Neuronal stem cell (in vitro differentiated cells): ENCODE data around the gene MRGPRG.

ENCODE experiments used
- DNase-seq: peaks from one replicate; pipeline ENCODE4 v3.0.0-alpha.2; 2013; ENCODE audit warnings: low spot score
- H2AFZ ChIP-seq: one replicate; pipeline ENCODE4 v1.6.1; 2013; ENCODE audit warnings: mild to moderate bottlenecking, low read length, inconsistent platforms
- H2AK5ac ChIP-seq: 2 replicates; pipeline ENCODE4 v1.6.1; 2013; ENCODE audit warnings: low read depth, mild to moderate bottlenecking, inconsistent platforms, low read length, moderate library complexity, mixed read lengths
- H2BK120ac ChIP-seq: 2 replicates; pipeline ENCODE4 v1.6.1; 2013; ENCODE audit warnings: low read depth, mild to moderate bottlenecking, inconsistent platforms, low read length, moderate library complexity, mixed read lengths
- H2BK12ac ChIP-seq: one replicate; pipeline ENCODE4 v1.6.1; 2013; ENCODE audit warnings: low read length, inconsistent platforms
- H2BK15ac ChIP-seq: 2 replicates; pipeline ENCODE4 v1.6.1; 2013; ENCODE audit warnings: mild to moderate bottlenecking, low read length, inconsistent platforms, mixed read lengths
- H2BK5ac ChIP-seq: one replicate; pipeline ENCODE4 v1.6.1; 2013; ENCODE audit warnings: inconsistent platforms, mild to moderate bottlenecking, low read length, moderate library complexity
- H3K14ac ChIP-seq: one replicate; pipeline ENCODE4 v1.6.1; 2013; ENCODE audit warnings: low read length, inconsistent platforms
- H3K18ac ChIP-seq: 2 replicates; pipeline ENCODE4 v1.6.1; 2013; ENCODE audit warnings: low read length, inconsistent platforms
- H3K23ac ChIP-seq: 2 replicates; pipeline ENCODE4 v1.6.1; 2013; ENCODE audit warnings: low read depth, mild to moderate bottlenecking, mixed read lengths, low read length, inconsistent platforms; ENCODE audit not compliant: poor library complexity
- H3K27ac ChIP-seq: replicated peaks from 3 replicates; pipeline ENCODE4 v1.5.1; 2013; ENCODE audit warnings: low read length, inconsistent platforms
- H3K27me3 ChIP-seq, 3 experiments: 2 replicates each; pipeline ENCODE4 v1.6.1; 2013; ENCODE audit warnings: low read length in 3 of 3, mild to moderate bottlenecking in 2 of 3, inconsistent platforms in 1 of 3, low read depth in 1 of 3, mixed read lengths in 1 of 3, moderate library complexity in 1 of 3; ENCODE audit not compliant: control insufficient read depth in 3 of 3, insufficient read depth in 3 of 3
- H3K36me3 ChIP-seq, 2 donors: replicated peaks in 1 of 2; 2 replicates each; pipeline ENCODE4 v1.6.1; 2013; ENCODE audit warnings: low read length in 2 of 2; ENCODE audit not compliant: control insufficient read depth in 2 of 2, insufficient read depth in 2 of 2
- H3K4ac ChIP-seq: 2 replicates; pipeline ENCODE4 v1.6.1; 2013; ENCODE audit warnings: inconsistent platforms, mild to moderate bottlenecking, low read length, moderate library complexity
- H3K4me1 ChIP-seq, 2 donors: 1 replicate in 1 of 2; 2 replicates in 1 of 2; pipeline ENCODE4 v1.6.1; 2013; ENCODE audit warnings: low read length in 2 of 2, low read depth in 1 of 2; ENCODE audit not compliant: control insufficient read depth in 2 of 2, insufficient read depth in 1 of 2
- H3K4me2 ChIP-seq: one replicate; pipeline ENCODE4 v1.6.1; 2013; ENCODE audit warnings: mild to moderate bottlenecking, low read length, inconsistent platforms; ENCODE audit not compliant: insufficient read depth, poor library complexity, severe bottlenecking
- H3K4me3 ChIP-seq, 2 donors: 2 replicates each; pipeline ENCODE4 v1.5.1; 2013; ENCODE audit warnings: low read length in 2 of 2, mild to moderate bottlenecking in 2 of 2, inconsistent platforms in 1 of 2, moderate library complexity in 1 of 2
- H3K79me1 ChIP-seq: one replicate; pipeline ENCODE4 v1.6.1; 2013; ENCODE audit warnings: low read depth, mild to moderate bottlenecking, inconsistent platforms, low read length, moderate library complexity
- H3K9ac ChIP-seq: one replicate; pipeline ENCODE4 v1.6.1; 2013; ENCODE audit warnings: mild to moderate bottlenecking, low read depth, low read length, inconsistent platforms; ENCODE audit not compliant: poor library complexity
- H3K9me3 ChIP-seq, 2 donors: replicated peaks in 1 of 2; 2 replicates each; pipeline versions ENCODE3 to v1.6.1; 2013; ENCODE audit warnings: low read length in 2 of 2, mild to moderate bottlenecking in 2 of 2, inconsistent platforms in 1 of 2, low read depth in 1 of 2, mixed read lengths in 1 of 2, moderate library complexity in 1 of 2; ENCODE audit not compliant: control insufficient read depth in 2 of 2, insufficient read depth in 1 of 2
- H4K8ac ChIP-seq: one replicate; pipeline ENCODE4 v1.6.1; 2013; ENCODE audit warnings: low read depth, mild to moderate bottlenecking, inconsistent platforms, low read length, moderate library complexity
- H4K91ac ChIP-seq: one replicate; pipeline ENCODE4 v1.6.1; 2013; ENCODE audit warnings: low read length, low read depth, mild to moderate bottlenecking, inconsistent platforms; ENCODE audit not compliant: poor library complexity
- WGBS, 2 donors: extraction: QIAGEN DNeasy Blood & Tissue Kit; methylation state at CpG; one replicate each; pipeline ENCODE4 v1.1.7; 2013; ENCODE audit warnings: missing lambda C conversion rate in 2 of 2, mixed read lengths in 1 of 2; ENCODE audit not compliant: insufficient read length in 2 of 2, insufficient replicate concordance in 1 of 2; ENCODE audit errors: extremely low coverage in 2 of 2; 5-methylcytosine and 5-hydroxymethylcytosine counted together

Gene MRGPRG

GRCh38 chr11:3203221-3204043 is 15.2 kb downstream of the MRGPRG start:
- no peak overlapping the region for H3K27ac ChIP-seq
- H3K27me3 ChIP-seq = peaks cover 0 to 67% (median 22%) of the 10 kb centered on the region in 3 experiments
- no peaks in the 10 kb centered on the region for H3K36me3 ChIP-seq
- no peak overlapping the region for H2AK5ac ChIP-seq
- H3K4me2 ChIP-seq = peak overlapping the region; percentile 81
- no peak overlapping the region for H2BK15ac ChIP-seq
- H2BK120ac ChIP-seq = no peak overlapping the region
- no peak overlapping the region for H2BK12ac ChIP-seq
- WGBS, 2 donors = no CpG with 5 or more reads among the region's 51 CpGs
- H3K14ac ChIP-seq = no peak overlapping the region
- no peaks in the 10 kb centered on the region for H3K79me1 ChIP-seq
- H3K23ac ChIP-seq = no peak overlapping the region
- H3K18ac ChIP-seq = peak overlapping the region; percentile 90
- H3K4ac ChIP-seq = no peak overlapping the region
- DNase-seq = peak; percentile 31
- no peak overlapping the region for H4K8ac ChIP-seq
- H2AFZ ChIP-seq = peak overlapping the region; percentile 80
- peak overlapping the region in 1 of 2 donors; percentile 72 for H3K4me3 ChIP-seq
- H3K4me1 ChIP-seq = peaks cover 0 to 4% of the 10 kb centered on the region in 2 donors
- no peak overlapping the region for H2BK5ac ChIP-seq
- H3K9ac ChIP-seq = peak overlapping the region; percentile 61
- H4K91ac ChIP-seq = no peak overlapping the region
- H3K9me3 ChIP-seq = no peaks in the 10 kb centered on the region

DNA sequence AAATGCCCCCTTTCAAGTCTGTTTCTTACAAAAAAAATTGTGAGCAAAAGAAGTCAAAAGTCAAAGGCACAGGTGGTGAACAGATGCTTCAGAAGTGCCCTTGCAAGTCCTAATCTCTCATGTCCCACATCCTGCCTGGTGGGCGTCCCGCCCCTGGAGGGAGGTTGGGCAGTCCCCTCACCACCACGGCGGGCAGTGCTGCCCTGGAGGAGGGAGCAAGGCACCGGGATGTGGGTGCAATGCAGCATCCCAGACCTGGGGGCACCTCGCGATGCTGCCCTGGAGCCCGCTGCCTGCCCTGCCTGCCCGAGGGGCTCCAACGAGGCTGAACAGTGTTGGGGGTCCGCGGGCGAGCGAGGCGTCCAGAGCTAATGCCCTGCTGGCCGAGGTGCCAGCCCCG is 15.9 kb downstream of the MRGPRG start:
- Histone ChIP-seq H2AK5ac (no peak overlapping the region), H3K18ac (peak overlapping the region; percentile 73), H3K4me2 (peak overlapping the region; percentile 81), H4K8ac (no peak overlapping the region), H2BK120ac (no peak overlapping the region), H2AFZ (peak overlapping the region; percentile 80), H4K91ac (no peak overlapping the region), H2BK12ac (no peak overlapping the region), H3K27me3 (peaks cover 0 to 74% (median 22%) of the 10 kb centered on the region in 3 experiments), H2BK15ac (no peak overlapping the region), H3K9ac (peak overlapping the region; percentile 61), H3K4me1 (peaks cover 0 to 4% of the 10 kb centered on the region in 2 donors), H3K14ac (no peak overlapping the region), H3K4me3 (peak overlapping the region in 1 of 2 donors; percentile 62), H3K23ac (no peak overlapping the region), H3K4ac (no peak overlapping the region), H3K36me3 (no peaks in the 10 kb centered on the region), H2BK5ac (no peak overlapping the region), H3K27ac (no peak overlapping the region), H3K9me3 (no peaks in the 10 kb centered on the region), H3K79me1 (no peaks in the 10 kb centered on the region)
- no CpG with 5 or more reads among the region's 17 CpGs for WGBS, 2 donors
- DNase-seq = no peak

DNA sequence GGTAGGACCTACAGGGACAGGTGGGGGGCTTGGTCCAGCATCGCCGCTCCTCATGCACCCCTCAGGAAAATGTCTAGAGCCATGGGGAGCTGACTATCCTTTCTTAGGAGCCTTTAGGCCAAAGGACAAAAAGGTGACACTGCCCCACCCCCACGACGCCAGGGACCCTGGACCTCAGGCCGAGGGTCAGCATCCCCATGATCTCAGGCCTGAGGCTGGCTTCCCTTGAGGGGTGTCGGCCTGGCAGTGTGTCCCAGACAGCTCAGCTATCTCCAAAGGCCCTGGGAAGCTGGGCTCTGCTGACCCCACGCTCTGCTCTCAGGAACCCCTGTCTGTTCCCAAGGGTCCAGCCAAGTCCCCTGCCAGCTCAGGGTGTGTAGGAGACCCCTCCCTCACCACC is 16.3 kb downstream of the MRGPRG start:
- peaks cover 0 to 4% of the 10 kb centered on the region in 2 donors for H3K4me1 ChIP-seq
- H3K36me3 ChIP-seq = no peaks in the 10 kb centered on the region
- no peak overlapping the region for H3K9ac ChIP-seq
- no peak overlapping the region for H3K27ac ChIP-seq
- H2BK12ac ChIP-seq = no peak overlapping the region
- H3K4me2 ChIP-seq = no peak overlapping the region
- H2BK120ac ChIP-seq = no peak overlapping the region
- no peak overlapping the region for H3K14ac ChIP-seq
- no peaks in the 10 kb centered on the region for H3K9me3 ChIP-seq
- no peak overlapping the region for H3K18ac ChIP-seq
- H2BK15ac ChIP-seq = no peak overlapping the region
- no peak overlapping the region for H4K8ac ChIP-seq
- no peak overlapping the region for H2BK5ac ChIP-seq
- DNase-seq = no peak
- H3K4ac ChIP-seq = no peak overlapping the region
- no peak overlapping the region for H4K91ac ChIP-seq
- no peaks in the 10 kb centered on the region for H3K79me1 ChIP-seq
- no CpG with 5 or more reads among the region's 7 CpGs for WGBS, 2 donors
- H2AK5ac ChIP-seq = no peak overlapping the region
- H3K27me3 ChIP-seq = peaks cover 0 to 79% (median 22%) of the 10 kb centered on the region in 3 experiments
- H3K23ac ChIP-seq = no peak overlapping the region
- no peak overlapping the region for H2AFZ ChIP-seq
- no peak overlapping the region for H3K4me3 ChIP-seq

GRCh38 chr11:3201677-3202181 is 16.9 kb downstream of the MRGPRG start:
- Histone ChIP-seq H3K27ac (no peak overlapping the region), H2AK5ac (peak overlapping the region; percentile 35), H3K27me3 (peaks cover 0 to 84% (median 22%) of the 10 kb centered on the region in 3 experiments), H3K18ac (peak overlapping the region; percentile 5), H3K79me1 (no peaks in the 10 kb centered on the region), H2BK12ac (peak overlapping the region; percentile 25), H3K4me3 (no peak overlapping the region), H2BK120ac (no peak overlapping the region), H3K4me2 (no peak overlapping the region), H3K4ac (no peak overlapping the region), H3K14ac (no peak overlapping the region), H3K9me3 (peaks cover 0 to 1% of the 10 kb centered on the region in 2 donors), H2BK5ac (no peak overlapping the region), H4K8ac (no peak overlapping the region), H2BK15ac (no peak overlapping the region), H3K4me1 (peaks cover 0 to 4% of the 10 kb centered on the region in 2 donors), H3K9ac (no peak overlapping the region), H2AFZ (no peak overlapping the region), H3K36me3 (no peaks in the 10 kb centered on the region), H4K91ac (no peak overlapping the region), H3K23ac (peak overlapping the region; percentile 63)
- DNase-seq = no peak
- no CpG with 5 or more reads among the region's 17 CpGs for WGBS, 2 donors
